Measurements from ENCODE around the gene PKD1L1.

GRCh38 chr7:47887016-47887640 is 61.1 kb downstream of the PKD1L1 start:
- no peak for TF ChIP-seq POLR2A (IDR thresholded peaks at IDR 0.05; ENCODE audit: low read depth, low read length)
- TF ChIP-seq POLR2AphosphoS5 (IDR thresholded peaks at IDR 0.05; ENCODE audit: low read depth, low read length): no peak
